GM03348 (cell line): ENCODE results near the gene IMPA2.
"Not testable (repeated sequence)": the region's sequence is repeated elsewhere in the genome, so short reads cannot be mapped to it uniquely, and the experiment has no call there.

Source experiments
- DNase-seq: peaks from one replicate; pipeline ENCODE4 v3.0.0; 2012; ENCODE audit warnings: low spot score

Gene IMPA2

GRCh38 chr18:12052866-12053265 is 71.6 kb downstream of the IMPA2 start:
- DNase-seq: no peak

GRCh38 chr18:12053289-12053688 is 72.0 kb downstream of the IMPA2 start:
- DNase-seq: no peak

- no peak for DNase-seq
Observed at GRCh38 chr18:12056034-12056883, 75.0 kb downstream of the IMPA2 start.

- no peak for DNase-seq
Observed at GRCh38 chr18:12056884-12057402, 75.6 kb downstream of the IMPA2 start.

GRCh38 chr18:12057419-12058039 is 76.2 kb downstream of the IMPA2 start:
- no peak for DNase-seq

GRCh38 chr18:12059334-12060181 is 78.3 kb downstream of the IMPA2 start:
- no peak for DNase-seq

GRCh38 chr18:12060182-12060870 is 79.0 kb downstream of the IMPA2 start:
- DNase-seq: no peak

- DNase-seq: no peak
Observed at GRCh38 chr18:12061685-12062084, 80.4 kb downstream of the IMPA2 start.

- DNase-seq: no peak
Observed at GRCh38 chr18:12062974-12063373, 81.7 kb downstream of the IMPA2 start.

- DNase-seq: no peak
Observed at GRCh38 chr18:12064086-12064763, 82.9 kb downstream of the IMPA2 start.

- DNase-seq: no peak
Observed at GRCh38 chr18:12065397-12065796, 84.1 kb downstream of the IMPA2 start.

GRCh38 chr18:12066910-12067511 is 85.7 kb downstream of the IMPA2 start:
- no peak for DNase-seq

GRCh38 chr18:12067671-12068070 is 86.4 kb downstream of the IMPA2 start:
- no peak for DNase-seq

GRCh38 chr18:12068316-12068949 is 87.1 kb downstream of the IMPA2 start:
- DNase-seq: not testable (repeated sequence)

- DNase-seq: no peak
Observed at GRCh38 chr18:12068950-12069320, 87.6 kb downstream of the IMPA2 start.

- not testable (repeated sequence) for DNase-seq
Observed at GRCh38 chr18:12071066-12071465, 89.8 kb downstream of the IMPA2 start.

- DNase-seq: no peak
Observed at GRCh38 chr18:12072996-12073395, 91.7 kb downstream of the IMPA2 start.

GRCh38 chr18:12074736-12075135 is 93.4 kb downstream of the IMPA2 start:
- no peak for DNase-seq

- peak; percentile 75 for DNase-seq
Observed at GRCh38 chr18:12076424-12077140, 95.3 kb downstream of the IMPA2 start.

- not testable (repeated sequence) for DNase-seq
Observed at GRCh38 chr18:12077994-12078393, 96.7 kb downstream of the IMPA2 start.
